ENCODE results near the gene MUC5B. TPM values are rescaled to one million over a fixed set of nuclear protein-coding genes. Genes with fewer than 3 reads are reported as not detected.

MUC5B gene
- total RNA-seq, 1 donor from 2014 or later, result 0.25 TPM

DNA sequence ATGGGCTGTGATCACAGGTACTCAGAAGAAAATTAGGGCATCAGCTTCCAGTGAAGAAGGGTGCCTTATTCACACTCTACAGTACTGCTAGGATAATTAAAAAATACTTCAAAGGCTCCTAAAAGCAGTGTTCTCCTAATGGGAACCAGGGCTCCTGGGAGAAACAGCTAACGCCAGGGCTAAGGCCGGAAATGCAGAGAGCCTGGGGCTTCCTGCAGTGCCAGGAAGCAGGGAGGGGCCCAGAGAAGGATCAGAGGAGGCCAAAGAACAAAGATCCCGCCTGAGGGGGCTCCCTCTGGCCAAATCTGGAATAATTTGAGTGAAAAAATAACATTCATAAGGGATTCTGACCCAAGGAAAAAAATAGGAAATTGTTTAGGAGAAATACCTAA is 59.1 kb downstream of the MUC5B start:
- no peak overlapping the region for H3K4me3 ChIP-seq
- no peak for TF ChIP-seq POLR2AphosphoS5 (IDR thresholded peaks at IDR 0.05; ENCODE audit: insufficient read depth in 1 of 2, low read depth in 1 of 2)
- no peak for TF ChIP-seq POLR2A (IDR thresholded peaks at IDR 0.05)
- TF ChIP-seq, protein P1, sequence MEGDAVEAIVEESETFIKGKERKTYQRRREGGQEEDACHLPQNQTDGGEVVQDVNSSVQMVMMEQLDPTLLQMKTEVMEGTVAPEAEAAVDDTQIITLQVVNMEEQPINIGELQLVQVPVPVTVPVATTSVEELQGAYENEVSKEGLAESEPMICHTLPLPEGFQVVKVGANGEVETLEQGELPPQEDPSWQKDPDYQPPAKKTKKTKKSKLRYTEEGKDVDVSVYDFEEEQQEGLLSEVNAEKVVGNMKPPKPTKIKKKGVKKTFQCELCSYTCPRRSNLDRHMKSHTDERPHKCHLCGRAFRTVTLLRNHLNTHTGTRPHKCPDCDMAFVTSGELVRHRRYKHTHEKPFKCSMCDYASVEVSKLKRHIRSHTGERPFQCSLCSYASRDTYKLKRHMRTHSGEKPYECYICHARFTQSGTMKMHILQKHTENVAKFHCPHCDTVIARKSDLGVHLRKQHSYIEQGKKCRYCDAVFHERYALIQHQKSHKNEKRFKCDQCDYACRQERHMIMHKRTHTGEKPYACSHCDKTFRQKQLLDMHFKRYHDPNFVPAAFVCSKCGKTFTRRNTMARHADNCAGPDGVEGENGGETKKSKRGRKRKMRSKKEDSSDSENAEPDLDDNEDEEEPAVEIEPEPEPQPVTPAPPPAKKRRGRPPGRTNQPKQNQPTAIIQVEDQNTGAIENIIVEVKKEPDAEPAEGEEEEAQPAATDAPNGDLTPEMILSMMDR (IDR thresholded peaks at IDR 0.05), result no peak
- no peak for DNase-seq (ENCODE audit: extremely low spot score in 2 of 2)
- H3K27ac ChIP-seq, result no peak overlapping the region
- H3K27me3 ChIP-seq, result no peaks in the 10 kb centered on the region
- no peaks in the 10 kb centered on the region for H3K4me1 ChIP-seq
- intact Hi-C loops (cut with DNase I), result no loop called here
- no peaks in the 10 kb centered on the region for H3K9me3 ChIP-seq
- H3K36me3 ChIP-seq, result peaks cover 0 to 68% of the 10 kb centered on the region in 2 donors

DNA sequence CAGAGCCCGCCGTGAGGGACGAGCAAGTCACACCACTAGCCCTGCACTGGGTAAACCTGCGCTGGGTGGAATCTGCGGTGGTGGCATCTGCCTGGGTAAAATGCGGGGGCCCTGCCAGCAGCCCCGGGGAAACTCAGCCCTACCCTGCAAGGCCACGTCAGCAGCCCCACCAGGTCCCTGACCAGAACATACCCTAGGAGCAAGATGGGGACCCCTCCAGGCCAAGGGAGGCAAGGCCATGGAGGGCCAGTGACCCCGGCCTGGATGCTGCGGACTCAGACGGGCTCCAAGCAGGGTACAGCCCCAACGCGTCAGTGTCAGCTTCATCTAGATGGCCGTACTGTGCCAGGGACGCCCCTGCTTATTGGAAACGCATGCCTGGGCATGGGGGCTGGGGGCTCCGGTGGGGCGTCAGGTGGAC is 60.2 kb downstream of the MUC5B start:
- Histone ChIP-seq H3K27ac (no peak overlapping the region), H3K4me3 (no peak overlapping the region), H3K27me3 (no peaks in the 10 kb centered on the region), H3K36me3 (peaks cover 0 to 67% of the 10 kb centered on the region in 2 donors), H3K9me3 (no peaks in the 10 kb centered on the region), H3K4me1 (no peaks in the 10 kb centered on the region)
- TF ChIP-seq POLR2A (IDR thresholded peaks at IDR 0.05) (no peak), POLR2AphosphoS5 (IDR thresholded peaks at IDR 0.05; ENCODE audit: insufficient read depth in 1 of 2, low read depth in 1 of 2) (no peak)
- TF ChIP-seq, protein P1 (IDR thresholded peaks at IDR 0.05), result no peak
- intact Hi-C loops (cut with DNase I), result no loop called here
- no peak for DNase-seq (ENCODE audit: extremely low spot score in 2 of 2)

DNA sequence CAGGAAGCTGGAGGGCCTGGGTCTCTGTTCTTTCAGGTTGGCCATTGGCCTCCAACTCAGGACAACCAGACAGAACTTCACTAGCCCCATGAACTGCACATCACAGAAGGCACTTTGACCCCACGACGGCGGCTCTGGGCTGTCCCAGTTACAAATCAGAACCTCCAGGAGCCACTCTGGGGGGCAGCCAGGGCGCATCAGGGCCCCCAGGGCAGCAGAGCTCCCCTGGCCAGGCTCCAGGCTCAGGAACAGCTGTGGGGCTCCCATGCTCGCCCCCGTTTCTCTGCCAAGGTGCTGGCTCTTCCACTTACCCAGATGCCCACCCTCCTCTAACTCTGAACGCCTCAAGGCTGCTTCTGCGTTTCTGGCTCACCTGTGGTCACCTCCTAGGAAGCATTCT is 61.0 kb downstream of the MUC5B start:
- Histone ChIP-seq H3K27me3 (no peaks in the 10 kb centered on the region), H3K9me3 (no peaks in the 10 kb centered on the region), H3K27ac (no peak overlapping the region), H3K4me1 (no peaks in the 10 kb centered on the region), H3K36me3 (peaks cover 7 to 72% of the 10 kb centered on the region in 2 donors), H3K4me3 (no peak overlapping the region)
- intact Hi-C loops (cut with DNase I), result no loop called here
- no peak for DNase-seq (ENCODE audit: extremely low spot score in 2 of 2)
- TF ChIP-seq POLR2A (IDR thresholded peaks at IDR 0.05), result no peak
- TF ChIP-seq, protein P1 (IDR thresholded peaks at IDR 0.05), result no peak
- TF ChIP-seq POLR2AphosphoS5 (IDR thresholded peaks at IDR 0.05; ENCODE audit: insufficient read depth in 1 of 2, low read depth in 1 of 2), result no peak

DNA sequence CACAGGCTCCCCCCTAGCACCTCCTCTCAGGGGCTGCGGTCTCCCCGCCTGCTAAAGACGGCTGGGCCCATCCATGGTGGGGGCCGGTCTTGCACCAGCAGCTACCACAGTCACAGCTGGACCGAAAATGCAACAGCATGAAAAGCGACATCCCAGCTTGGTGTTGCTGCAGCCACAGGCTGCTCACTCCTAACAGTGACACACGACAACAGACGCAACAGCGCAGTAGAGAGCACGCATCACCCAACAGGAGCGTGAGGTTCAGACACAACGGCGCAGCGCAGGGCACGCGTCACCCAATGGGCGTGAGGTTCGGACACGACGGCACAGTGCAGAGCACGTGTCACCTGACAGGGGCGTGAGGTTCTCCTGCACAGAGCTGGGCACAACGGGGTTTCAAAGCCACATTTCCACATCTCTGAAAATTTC is 62.5 kb downstream of the MUC5B start:
- no peak for DNase-seq (ENCODE audit: extremely low spot score in 2 of 2)
- Histone ChIP-seq H3K27ac (no peak overlapping the region), H3K4me3 (no peak overlapping the region), H3K36me3 (peaks cover 7 to 72% of the 10 kb centered on the region in 2 donors), H3K4me1 (no peaks in the 10 kb centered on the region), H3K9me3 (no peaks in the 10 kb centered on the region), H3K27me3 (no peaks in the 10 kb centered on the region)
- no peak for TF ChIP-seq POLR2A (IDR thresholded peaks at IDR 0.05)
- TF ChIP-seq, protein P1 (IDR thresholded peaks at IDR 0.05), result no peak
- no peak for TF ChIP-seq POLR2AphosphoS5 (IDR thresholded peaks at IDR 0.05; ENCODE audit: insufficient read depth in 1 of 2, low read depth in 1 of 2)
- intact Hi-C loops (cut with DNase I), result no loop called here

DNA sequence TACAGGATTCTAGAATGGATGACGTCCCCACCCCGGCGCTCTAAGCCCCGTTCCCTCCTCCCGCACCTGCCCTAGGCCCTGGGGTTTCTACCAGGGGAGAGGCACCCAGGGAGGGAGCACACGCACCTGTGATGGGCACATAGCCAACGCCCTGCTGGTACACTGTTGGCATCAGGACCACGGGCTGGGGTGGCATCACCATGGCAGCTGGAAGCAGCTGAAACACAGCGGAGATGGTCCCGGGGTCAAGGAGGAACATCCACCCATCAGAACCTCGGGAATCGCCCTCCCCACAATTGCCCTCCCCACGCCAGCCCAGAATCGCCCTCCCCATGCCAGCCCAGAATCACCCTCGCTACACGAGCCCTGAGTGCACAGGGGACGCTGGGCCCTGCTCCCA is 63.0 kb downstream of the MUC5B start:
- intact Hi-C loops (cut with DNase I), result no loop called here
- no peaks in the 10 kb centered on the region for H3K27me3 ChIP-seq
- no peaks in the 10 kb centered on the region for H3K9me3 ChIP-seq
- H3K27ac ChIP-seq, result no peak overlapping the region
- TF ChIP-seq, protein P1 (IDR thresholded peaks at IDR 0.05), result no peak
- TF ChIP-seq POLR2AphosphoS5 (IDR thresholded peaks at IDR 0.05; ENCODE audit: insufficient read depth in 1 of 2, low read depth in 1 of 2), result no peak
- no peak for TF ChIP-seq POLR2A (IDR thresholded peaks at IDR 0.05)
- no peaks in the 10 kb centered on the region for H3K4me1 ChIP-seq
- H3K4me3 ChIP-seq, result no peak overlapping the region
- peaks cover 7 to 72% of the 10 kb centered on the region in 2 donors for H3K36me3 ChIP-seq
- DNase-seq (ENCODE audit: extremely low spot score in 2 of 2), result no peak

All from vagina (tissue), 2 donors.